CD4-positive, alpha-beta T cell (primary cell): ENCODE results near the gene TMIE. TPM values are rescaled to one million over a fixed set of nuclear protein-coding genes. Genes with fewer than 3 reads are reported as not detected.
A peak's percentile ranks its signal among the peaks of the same experiment; 100 is the strongest.

Experiments used
- ATAC-seq: fragments of 200-7000 bp; cut with Tn5 transposase; one replicate; pipeline ENCODE4 v1.10.0; 2022; ENCODE audit warnings: mild to moderate bottlenecking; ENCODE audit not compliant: poor library complexity
- CTCF ChIA-PET: fragments of 350-600 bp; sonication (Branson Sonifier 250); formaldehyde crosslinking; loops from one replicate; lab custom pipeline; 2021; ENCODE audit warnings: antibody characterized with exemption, inconsistent platforms; lab: Charles Lee
- POLR2A ChIA-PET: fragments of 350-600 bp; sonication (Branson Sonifier 250); formaldehyde crosslinking; loops from one replicate; lab custom pipeline; 2021; ENCODE audit warnings: antibody characterized with exemption, inconsistent platforms; lab: Charles Lee
- DNase-seq, 14 experiments: peaks; one replicate each; pipeline ENCODE4 v3.0.0-alpha.2; 2013 to 2020; ENCODE audit warnings: mixed read lengths in 2 of 14
- H3K27ac ChIP-seq, 2 donors: one replicate each; pipeline versions ENCODE4 v1.5.1 to v1.7.0; 2013; ENCODE audit warnings: low read length in 2 of 2, low read depth in 1 of 2, mild to moderate bottlenecking in 1 of 2
- H3K27me3 ChIP-seq, 2 experiments: 1 replicate in 1 of 2; 2 replicates in 1 of 2; pipeline versions ENCODE4 v1.6.1 to v1.7.0; 2013; ENCODE audit warnings: low read length in 2 of 2, control low read depth in 1 of 2, mild to moderate bottlenecking in 1 of 2, moderate library complexity in 1 of 2; ENCODE audit not compliant: insufficient read depth in 2 of 2, control insufficient read depth in 1 of 2
- H3K36me3 ChIP-seq: one replicate; pipeline ENCODE4 v1.6.1; 2013; ENCODE audit warnings: low read length, control low read depth; ENCODE audit not compliant: insufficient read depth
- H3K4me1 ChIP-seq: one replicate; pipeline ENCODE4 v1.6.1; 2013; ENCODE audit warnings: low read length, control low read depth; ENCODE audit not compliant: insufficient read depth
- H3K4me3 ChIP-seq: one replicate; pipeline ENCODE4 v1.5.1; 2013; ENCODE audit warnings: mild to moderate bottlenecking, low read length, moderate library complexity
- H3K9me3 ChIP-seq, 2 experiments: 1 replicate in 1 of 2; 2 replicates in 1 of 2; pipeline versions ENCODE4 v1.6.1 to v1.7.0; 2013; ENCODE audit warnings: low read length in 2 of 2, mild to moderate bottlenecking in 2 of 2, control low read depth in 1 of 2, moderate library complexity in 1 of 2; ENCODE audit not compliant: control insufficient read depth in 1 of 2, insufficient read depth in 1 of 2
- H3K27ac Mint-ChIP-seq: one replicate; pipeline ENCODE4 v1.8.0; 2020; ENCODE audit warnings: mixed read lengths
- H3K27me3 Mint-ChIP-seq: one replicate; pipeline ENCODE4 v1.8.0; 2021; ENCODE audit warnings: mixed read lengths
- H3K36me3 Mint-ChIP-seq: one replicate; pipeline ENCODE4 v1.8.0; 2021; ENCODE audit warnings: low read depth, mixed read lengths
- H3K4me1 Mint-ChIP-seq: one replicate; pipeline ENCODE4 v1.8.0; 2021; ENCODE audit warnings: low read depth, mixed read lengths
- H3K4me3 Mint-ChIP-seq: one replicate; pipeline ENCODE4 v1.8.0; 2020; ENCODE audit warnings: mild to moderate bottlenecking, mixed read lengths
- H3K9me3 Mint-ChIP-seq: one replicate; pipeline ENCODE4 v1.8.0; 2020; ENCODE audit warnings: mixed read lengths
- intact Hi-C, 2 experiments: fragments of 100-400 bp; cut with DNase I in 1 of 2; cut with micrococcal nuclease in 1 of 2; formaldehyde crosslinking; loops; one replicate each; pipeline versions ENCODE4 v1.15.1 to v1.9.0; 2023 to 2025; cut with DNase I, micrococcal nuclease
- total RNA-seq, 174 experiments: library from RNA in 2 of 174; stranded (reverse) in 2 of 174; gene quantifications; one replicate each; pipeline ENCODE4 v1.2.3 and lab custom pipeline; 2021 to 2026
- TF ChIP-seq, protein P1 (sequence below): fragments of 200-600 bp; IDR thresholded peaks from one replicate; pipeline ENCODE4 v1.8.0; 2022; ENCODE audit warnings: antibody characterized with exemption, mild to moderate bottlenecking

The TMIE gene
- total RNA-seq, 2 experiments from 2014 or later = 0.92 to 1.2 TPM

DNA sequence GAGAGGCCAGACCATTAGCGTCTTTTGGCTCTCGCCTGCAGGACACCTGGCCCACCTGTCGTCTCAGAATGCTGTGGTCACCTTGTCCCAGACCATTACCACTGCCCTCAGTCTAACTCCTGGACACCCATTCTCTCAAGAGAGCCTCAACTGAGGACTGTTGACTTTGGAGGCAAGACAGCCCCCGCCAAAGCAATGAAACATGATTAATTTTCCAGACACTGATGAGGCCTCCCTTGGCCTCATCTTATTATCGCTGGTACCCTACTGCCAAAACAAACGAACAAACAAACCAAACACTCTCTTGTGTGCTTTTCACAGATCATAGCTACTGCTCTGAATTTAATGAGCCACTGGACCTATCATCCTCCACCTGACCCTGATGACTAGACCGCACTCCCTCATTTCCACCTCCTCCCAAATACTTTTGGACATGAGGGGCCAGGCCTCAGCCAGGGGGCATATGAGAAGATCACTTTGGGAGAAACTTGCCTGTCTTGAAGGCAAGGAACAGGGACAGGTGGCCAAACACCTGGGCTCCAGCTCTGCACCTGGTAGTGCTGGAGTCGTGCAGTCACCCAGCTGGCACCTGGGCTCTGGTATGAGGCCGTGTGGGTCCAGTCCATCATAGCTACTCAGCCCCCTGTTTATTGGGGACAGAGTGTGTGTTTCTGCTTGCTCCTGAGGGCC is 35.3 kb upstream of the TMIE start:
- Histone ChIP-seq H3K27ac (no peak overlapping the region), H3K4me1 (no peaks in the 10 kb centered on the region), H3K4me3 (no peak overlapping the region), H3K27me3 (no peaks in the 10 kb centered on the region), H3K9me3 (no peaks in the 10 kb centered on the region), H3K36me3 (no peaks in the 10 kb centered on the region)
- ChIA-PET CTCF (no interaction called here), POLR2A (no interaction called here)
- no peak overlapping the region for H3K4me3 Mint-ChIP-seq
- intact Hi-C loops = no loop called here
- no peaks in the 10 kb centered on the region for H3K27me3 Mint-ChIP-seq
- H3K4me1 Mint-ChIP-seq = no peaks in the 10 kb centered on the region
- no peak for ATAC-seq
- DNase-seq = no peak
- TF ChIP-seq, protein P1, sequence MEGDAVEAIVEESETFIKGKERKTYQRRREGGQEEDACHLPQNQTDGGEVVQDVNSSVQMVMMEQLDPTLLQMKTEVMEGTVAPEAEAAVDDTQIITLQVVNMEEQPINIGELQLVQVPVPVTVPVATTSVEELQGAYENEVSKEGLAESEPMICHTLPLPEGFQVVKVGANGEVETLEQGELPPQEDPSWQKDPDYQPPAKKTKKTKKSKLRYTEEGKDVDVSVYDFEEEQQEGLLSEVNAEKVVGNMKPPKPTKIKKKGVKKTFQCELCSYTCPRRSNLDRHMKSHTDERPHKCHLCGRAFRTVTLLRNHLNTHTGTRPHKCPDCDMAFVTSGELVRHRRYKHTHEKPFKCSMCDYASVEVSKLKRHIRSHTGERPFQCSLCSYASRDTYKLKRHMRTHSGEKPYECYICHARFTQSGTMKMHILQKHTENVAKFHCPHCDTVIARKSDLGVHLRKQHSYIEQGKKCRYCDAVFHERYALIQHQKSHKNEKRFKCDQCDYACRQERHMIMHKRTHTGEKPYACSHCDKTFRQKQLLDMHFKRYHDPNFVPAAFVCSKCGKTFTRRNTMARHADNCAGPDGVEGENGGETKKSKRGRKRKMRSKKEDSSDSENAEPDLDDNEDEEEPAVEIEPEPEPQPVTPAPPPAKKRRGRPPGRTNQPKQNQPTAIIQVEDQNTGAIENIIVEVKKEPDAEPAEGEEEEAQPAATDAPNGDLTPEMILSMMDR = no peak
- H3K36me3 Mint-ChIP-seq = no peaks in the 10 kb centered on the region
- H3K9me3 Mint-ChIP-seq = no peaks in the 10 kb centered on the region
- no peak overlapping the region for H3K27ac Mint-ChIP-seq

DNA sequence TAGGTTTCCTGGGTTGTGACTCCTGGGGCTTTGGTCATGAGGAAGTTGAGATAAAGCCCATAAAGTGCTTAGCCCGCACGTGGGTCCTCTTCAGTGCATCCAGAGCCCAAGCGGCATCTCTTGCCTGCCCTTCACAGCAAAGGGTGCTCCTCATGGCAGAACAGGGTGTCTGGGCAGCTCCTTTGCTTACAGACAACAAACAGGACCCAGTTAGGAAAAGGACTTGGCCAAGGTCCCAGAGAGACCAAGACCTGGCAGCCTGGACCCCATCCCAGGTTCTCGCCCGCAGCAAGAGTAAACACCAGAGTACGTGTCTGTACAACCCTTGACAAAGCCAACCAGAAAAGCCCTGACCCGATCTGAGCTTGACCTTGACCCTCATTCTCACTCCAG is 34.7 kb upstream of the TMIE start:
- H3K36me3 ChIP-seq = no peaks in the 10 kb centered on the region
- Mint-ChIP-seq H3K4me3 (no peak overlapping the region), H3K27ac (no peak overlapping the region), H3K27me3 (no peaks in the 10 kb centered on the region), H3K9me3 (no peaks in the 10 kb centered on the region), H3K36me3 (peaks cover 3% of the 10 kb centered on the region), H3K4me1 (no peaks in the 10 kb centered on the region)
- TF ChIP-seq, protein P1 = no peak
- H3K4me1 ChIP-seq = no peaks in the 10 kb centered on the region
- no peak overlapping the region for H3K4me3 ChIP-seq
- H3K9me3 ChIP-seq = no peaks in the 10 kb centered on the region
- ATAC-seq (no peak), DNase-seq (peak in 1 of 14 experiments; percentile 4)
- POLR2A ChIA-PET = no interaction called here
- intact Hi-C loops = no loop called here
- no peak overlapping the region for H3K27ac ChIP-seq
- no peaks in the 10 kb centered on the region for H3K27me3 ChIP-seq
- CTCF ChIA-PET = no interaction called here

DNA sequence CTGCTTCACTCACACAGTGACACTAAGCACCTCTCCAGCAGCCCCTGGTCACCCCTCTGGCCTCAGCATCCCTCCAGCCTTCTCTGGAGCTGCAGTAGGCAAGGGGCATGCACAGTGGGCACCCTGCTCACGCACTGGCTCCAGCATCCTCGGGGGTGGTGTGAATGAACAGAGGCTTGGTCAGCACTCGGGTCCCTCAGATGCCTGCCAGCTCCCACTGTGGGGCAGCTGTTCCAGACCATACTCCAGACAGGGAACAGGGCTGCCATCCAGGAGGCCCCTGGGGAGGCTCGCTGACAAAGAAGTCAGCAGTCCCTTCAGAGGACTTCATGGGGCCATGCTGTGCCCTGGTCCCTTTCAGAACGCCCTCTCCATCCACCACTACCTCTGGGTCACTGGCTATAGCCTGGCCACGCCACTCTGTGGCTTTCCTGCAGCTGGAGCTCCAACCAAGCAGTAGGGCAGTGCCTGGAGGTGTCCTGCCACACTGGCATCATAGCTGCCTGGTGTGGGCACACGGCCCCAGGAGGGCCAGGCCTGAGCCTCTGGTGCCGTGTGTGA is 34.1 kb upstream of the TMIE start:
- Histone ChIP-seq H3K27ac (no peak overlapping the region), H3K36me3 (no peaks in the 10 kb centered on the region), H3K27me3 (no peaks in the 10 kb centered on the region), H3K4me1 (no peaks in the 10 kb centered on the region), H3K4me3 (no peak overlapping the region), H3K9me3 (no peaks in the 10 kb centered on the region)
- Mint-ChIP-seq H3K27me3 (no peaks in the 10 kb centered on the region), H3K4me3 (no peak overlapping the region), H3K9me3 (no peaks in the 10 kb centered on the region), H3K36me3 (peaks cover 10% of the 10 kb centered on the region), H3K4me1 (no peaks in the 10 kb centered on the region), H3K27ac (no peak overlapping the region)
- intact Hi-C loops = no loop called here
- ATAC-seq (no peak), DNase-seq (peak in 3 of 14 experiments; percentile 0 to 25 (median 7))
- CTCF ChIA-PET = no interaction called here
- POLR2A ChIA-PET = no interaction called here
- TF ChIP-seq, protein P1 = no peak
